MCF 10A (cell line): ENCODE measurements around the gene ERCC6L2. TPM values are rescaled to one million over a fixed set of nuclear protein-coding genes. Genes with fewer than 3 reads are reported as not detected.

Experiments
- BruUV-seq: library from RNA; stranded (reverse); fragments of 400-500 nt; replicated peaks from 2 replicates; lab custom pipeline; 2021; lab: Mats Ljungman, UMichigan
- CTCF ChIA-PET: fragments of 300-600 bp; sonication (Branson Sonifier 250); formaldehyde crosslinking; extraction: SDS; loops from one replicate; lab custom pipeline; 2021; ENCODE audit warnings: antibody characterized with exemption, inconsistent platforms; lab: Yijun Ruan, JAX
- POLR2A ChIA-PET: fragments of 300-600, 350-650 bp; sonication (Branson Sonifier 250); formaldehyde crosslinking; extraction: SDS; loops from one replicate; lab custom pipeline; 2020; ENCODE audit warnings: antibody characterized with exemption, inconsistent platforms; lab: Yijun Ruan, JAX
- DNase-seq: peaks from one replicate; pipeline ENCODE4 v3.0.0-alpha.2; 2018; ENCODE audit not compliant: unreplicated experiment
- H3K27ac Mint-ChIP-seq: one replicate; pipeline ENCODE4 v1.8.0; 2022; ENCODE audit warnings: mild to moderate bottlenecking, low read depth, mixed read lengths; ENCODE audit not compliant: unreplicated experiment
- H3K27me3 Mint-ChIP-seq: one replicate; pipeline ENCODE4 v1.8.0; 2022; ENCODE audit warnings: mixed read lengths; ENCODE audit not compliant: insufficient read depth, unreplicated experiment
- H3K36me3 Mint-ChIP-seq: one replicate; pipeline ENCODE4 v1.8.0; 2022; ENCODE audit warnings: mild to moderate bottlenecking, moderate library complexity, mixed read lengths; ENCODE audit not compliant: insufficient read depth, unreplicated experiment
- H3K4me1 Mint-ChIP-seq: one replicate; pipeline ENCODE4 v1.8.0; 2022; ENCODE audit warnings: mixed read lengths; ENCODE audit not compliant: insufficient read depth, unreplicated experiment
- H3K4me3 Mint-ChIP-seq: one replicate; pipeline ENCODE4 v1.8.0; 2022; ENCODE audit warnings: mild to moderate bottlenecking, moderate library complexity, mixed read lengths; ENCODE audit not compliant: unreplicated experiment
- H3K9me3 Mint-ChIP-seq: one replicate; pipeline ENCODE4 v1.8.0; 2022; ENCODE audit warnings: mixed read lengths; ENCODE audit not compliant: unreplicated experiment
- CTCF ChIP-seq: fragments of 200-600 bp; IDR thresholded peaks from one replicate; pipeline ENCODE4 v1.8.0; 2022; ENCODE audit warnings: antibody characterized with exemption, mild to moderate bottlenecking; ENCODE audit not compliant: unreplicated experiment
- intact Hi-C: fragments of 100-400 bp; cut with micrococcal nuclease; formaldehyde crosslinking; loops from 2 replicates; pipeline ENCODE4 v1.14.1; 2022
- total RNA-seq: library from RNA; stranded (reverse); gene quantifications from 2 replicates; pipeline ENCODE4 v1.2.3, GENCODE V29; 2022

Gene ERCC6L2
- total RNA-seq, 1 experiment from 2014 or later: 26.9 TPM

DNA sequence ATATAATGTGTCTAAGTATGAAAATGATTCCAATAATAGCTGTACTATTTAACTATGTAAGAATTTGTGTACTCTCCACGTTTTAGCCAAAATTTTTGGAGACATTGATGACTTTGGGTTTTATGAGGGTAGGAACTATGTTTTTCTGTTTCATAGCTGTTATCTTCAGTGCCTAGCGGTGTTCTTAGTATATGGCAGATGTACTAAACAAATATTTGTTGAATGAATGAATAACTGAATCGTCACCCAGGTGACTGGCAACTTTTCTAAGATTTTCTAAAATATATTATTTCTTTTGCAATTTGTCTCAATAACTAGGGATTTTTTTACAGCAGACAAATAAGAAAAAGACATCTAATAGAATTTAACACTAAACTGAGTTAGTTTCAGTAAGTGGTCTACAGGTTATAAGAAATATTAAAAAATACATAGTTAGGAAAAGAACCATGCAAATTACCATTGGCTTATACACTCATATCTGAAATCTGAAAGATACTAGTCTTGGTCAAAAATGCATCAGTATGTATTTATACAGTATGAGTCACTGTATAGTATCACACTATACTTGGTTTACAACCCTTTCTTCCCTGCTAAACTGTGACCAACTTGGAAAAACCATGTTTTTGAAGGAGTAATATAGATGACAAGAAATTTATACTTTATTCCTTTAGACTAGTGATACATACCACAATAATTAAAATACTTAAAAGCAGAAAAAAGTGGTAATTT is 10.5 kb upstream of the ERCC6L2 start:
- TF ChIP-seq CTCF: no peak
- intact Hi-C loops: no loop called here
- Mint-ChIP-seq H3K27me3 (no peaks in the 10 kb centered on the region), H3K4me3 (no peak overlapping the region), H3K4me1 (no peaks in the 10 kb centered on the region), H3K27ac (no peak overlapping the region), H3K36me3 (peaks cover 11% of the 10 kb centered on the region), H3K9me3 (peaks cover 16% of the 10 kb centered on the region)
- ChIA-PET CTCF (interaction anchor here (1.1 kb wide), 1 partner anchor 367 kb away, joined by 4 read pairs; no protein-coding TSS in a partner anchor), POLR2A (interaction anchor here (0.5 to 2.6 kb wide), 2 partner anchors 9 to 85 kb away, joined by 3 to 10 read pairs; partner anchors contain the start of gene ERCC6L2)
- no TSS peak for BruUV-seq
- DNase-seq: no peak

- BruUV-seq: no TSS peak
- no peaks in the 10 kb centered on the region for H3K9me3 Mint-ChIP-seq
- H3K27ac Mint-ChIP-seq: no peak overlapping the region
- CTCF ChIA-PET: interaction anchor here (0.6 to 1.1 kb wide), 3 partner anchors 58 to 709 kb away, joined by 3 to 4 read pairs (median 3); no protein-coding TSS in a partner anchor
- TF ChIP-seq CTCF: no peak
- H3K4me3 Mint-ChIP-seq: no peak overlapping the region
- H3K4me1 Mint-ChIP-seq: no peaks in the 10 kb centered on the region
- no peaks in the 10 kb centered on the region for H3K27me3 Mint-ChIP-seq
- intact Hi-C loops: no loop called here
- DNase-seq: no peak
- peaks cover 28% of the 10 kb centered on the region for H3K36me3 Mint-ChIP-seq
- POLR2A ChIA-PET: interaction anchor here (1.1 kb wide), 2 partner anchors 34 to 361 kb away, joined by 3 read pairs; no protein-coding TSS in a partner anchor
Measured at GRCh38 chr9:95870352-95870751, 5.1 kb upstream of the ERCC6L2 start.

GRCh38 chr9:95870906-95871305 is 4.6 kb upstream of the ERCC6L2 start:
- no peak for TF ChIP-seq CTCF
- Mint-ChIP-seq H3K4me3 (no peak overlapping the region), H3K27ac (no peak overlapping the region), H3K9me3 (no peaks in the 10 kb centered on the region), H3K4me1 (no peaks in the 10 kb centered on the region), H3K36me3 (peaks cover 28% of the 10 kb centered on the region), H3K27me3 (no peaks in the 10 kb centered on the region)
- BruUV-seq: no TSS peak
- ChIA-PET CTCF (interaction anchor here (0.6 to 1.1 kb wide), 2 partner anchors 59 to 82 kb away, joined by 3 to 4 read pairs; no protein-coding TSS in a partner anchor), POLR2A (interaction anchor here (1.1 kb wide), 1 partner anchor 34 kb away, joined by 3 read pairs; no protein-coding TSS in a partner anchor)
- intact Hi-C loops: no loop called here
- no peak for DNase-seq

GRCh38 chr9:95874303-95874988 is 1.0 kb upstream of the ERCC6L2 start:
- BruUV-seq: no TSS peak
- H3K4me3 Mint-ChIP-seq: no peak overlapping the region
- no peak for TF ChIP-seq CTCF
- H3K4me1 Mint-ChIP-seq: peaks cover 6% of the 10 kb centered on the region
- peaks cover 28% of the 10 kb centered on the region for H3K36me3 Mint-ChIP-seq
- no peak overlapping the region for H3K27ac Mint-ChIP-seq
- intact Hi-C loops: no loop called here
- H3K9me3 Mint-ChIP-seq: no peaks in the 10 kb centered on the region
- ChIA-PET CTCF (interaction anchor here (0.7 to 0.9 kb wide), 2 partner anchors 254 to 791 kb away, joined by 3 read pairs; no protein-coding TSS in a partner anchor), POLR2A (interaction anchor here (0.6 to 5.7 kb wide), 23 partner anchors 11 to 1148 kb away, joined by 3 to 82 read pairs (median 8); partner anchors contain the start of genes AOPEP and FANCC)
- no peaks in the 10 kb centered on the region for H3K27me3 Mint-ChIP-seq
- peak; percentile 9 for DNase-seq
